Measurements from ENCODE around the gene C10orf90.

The C10orf90 gene

DNA sequence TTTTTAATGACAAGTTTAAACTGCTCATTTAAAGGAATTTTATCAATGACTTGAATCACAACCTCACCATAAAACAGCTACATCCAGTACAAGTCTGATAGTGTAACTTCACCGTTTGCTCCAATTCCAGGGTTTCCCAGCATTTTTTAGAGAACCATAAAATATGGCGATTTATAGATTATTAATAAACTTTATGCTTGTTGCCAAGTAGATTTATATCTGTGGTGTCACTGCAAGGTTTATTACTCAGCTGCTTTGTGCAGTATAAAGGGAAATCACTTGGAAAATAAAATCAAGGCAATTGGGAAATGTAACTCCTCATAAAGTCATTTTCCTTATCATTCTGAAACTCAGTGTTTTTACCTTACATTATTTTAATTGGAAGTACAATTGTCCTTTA, 218.2 kb downstream of the C10orf90 start:
- TF ChIP-seq, protein P1, sequence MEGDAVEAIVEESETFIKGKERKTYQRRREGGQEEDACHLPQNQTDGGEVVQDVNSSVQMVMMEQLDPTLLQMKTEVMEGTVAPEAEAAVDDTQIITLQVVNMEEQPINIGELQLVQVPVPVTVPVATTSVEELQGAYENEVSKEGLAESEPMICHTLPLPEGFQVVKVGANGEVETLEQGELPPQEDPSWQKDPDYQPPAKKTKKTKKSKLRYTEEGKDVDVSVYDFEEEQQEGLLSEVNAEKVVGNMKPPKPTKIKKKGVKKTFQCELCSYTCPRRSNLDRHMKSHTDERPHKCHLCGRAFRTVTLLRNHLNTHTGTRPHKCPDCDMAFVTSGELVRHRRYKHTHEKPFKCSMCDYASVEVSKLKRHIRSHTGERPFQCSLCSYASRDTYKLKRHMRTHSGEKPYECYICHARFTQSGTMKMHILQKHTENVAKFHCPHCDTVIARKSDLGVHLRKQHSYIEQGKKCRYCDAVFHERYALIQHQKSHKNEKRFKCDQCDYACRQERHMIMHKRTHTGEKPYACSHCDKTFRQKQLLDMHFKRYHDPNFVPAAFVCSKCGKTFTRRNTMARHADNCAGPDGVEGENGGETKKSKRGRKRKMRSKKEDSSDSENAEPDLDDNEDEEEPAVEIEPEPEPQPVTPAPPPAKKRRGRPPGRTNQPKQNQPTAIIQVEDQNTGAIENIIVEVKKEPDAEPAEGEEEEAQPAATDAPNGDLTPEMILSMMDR (IDR thresholded peaks at IDR 0.05; ENCODE audit: insufficient read depth, low read depth, low read length, missing control alignments), result no peak
- H3K4me3 ChIP-seq (ENCODE audit: low read depth, low read length), result no peak overlapping the region
- DNase-seq (ENCODE audit: low read depth), result no peak

DNA sequence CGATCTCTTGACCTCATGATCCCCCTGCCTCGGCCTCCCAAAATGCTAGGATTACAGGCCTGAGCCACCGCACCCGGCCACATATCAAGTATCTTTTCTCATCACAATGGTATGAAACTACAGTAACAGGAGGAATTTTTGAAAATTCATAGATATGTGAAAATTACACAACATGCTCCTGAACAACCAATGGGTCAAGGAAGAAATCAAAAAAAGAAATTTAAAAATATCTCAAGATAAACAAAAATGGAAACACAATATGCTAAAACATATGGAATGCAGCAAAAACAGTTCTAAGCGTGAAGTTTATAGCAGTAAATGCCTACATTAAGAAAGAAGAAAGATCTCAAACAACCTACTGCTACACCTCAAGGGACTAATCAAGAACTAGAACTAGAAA, 222.4 kb downstream of the C10orf90 start:
- no peak overlapping the region for H3K4me3 ChIP-seq (ENCODE audit: low read depth, low read length)
- TF ChIP-seq, protein P1 (IDR thresholded peaks at IDR 0.05; ENCODE audit: insufficient read depth, low read depth, low read length, missing control alignments), result no peak
- no peak for DNase-seq (ENCODE audit: low read depth)

DNA sequence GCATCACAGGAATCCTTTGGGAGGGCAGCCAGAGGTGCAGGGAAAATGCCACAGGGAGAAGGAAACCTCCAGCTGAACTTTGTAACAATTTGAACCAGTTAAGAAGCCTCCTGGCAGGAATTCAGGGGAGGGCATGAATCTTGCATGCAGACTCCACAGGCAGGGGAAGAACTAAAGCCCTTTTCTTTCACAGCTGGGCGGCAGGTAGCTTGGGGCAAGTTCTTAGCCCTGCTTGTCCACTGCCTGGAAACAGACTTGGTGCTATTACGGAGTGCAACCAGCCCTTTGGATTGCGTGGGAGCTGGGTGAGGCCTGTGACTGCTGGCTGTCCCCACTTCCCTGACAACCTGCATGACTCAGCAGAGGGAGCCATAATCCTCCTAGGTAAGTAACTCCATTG, 230.6 kb downstream of the C10orf90 start:
- DNase-seq (ENCODE audit: low read depth), result no peak
- no peak overlapping the region for H3K4me3 ChIP-seq (ENCODE audit: low read depth, low read length)
- TF ChIP-seq, protein P1 (IDR thresholded peaks at IDR 0.05; ENCODE audit: insufficient read depth, low read depth, low read length, missing control alignments), result no peak

DNA sequence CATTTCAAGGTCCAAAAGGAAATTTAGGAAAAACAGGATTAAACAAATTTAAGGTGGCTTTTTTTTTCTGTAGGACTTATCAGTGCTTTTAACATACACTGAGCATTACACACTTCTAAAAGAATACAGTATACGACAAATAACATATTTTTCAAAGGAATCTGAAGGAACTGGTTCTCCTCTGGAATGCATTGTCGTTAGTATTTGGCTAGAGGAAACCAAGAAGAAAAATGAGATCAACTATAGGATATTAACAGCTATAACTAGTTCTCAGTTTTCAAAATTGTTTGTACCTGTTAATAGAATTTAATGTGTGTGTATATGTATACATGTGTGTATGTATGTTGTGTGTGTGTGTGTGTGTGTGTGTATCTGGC, 232.1 kb downstream of the C10orf90 start:
- TF ChIP-seq, protein P1 (IDR thresholded peaks at IDR 0.05; ENCODE audit: insufficient read depth, low read depth, low read length, missing control alignments), result no peak
- no peak for DNase-seq (ENCODE audit: low read depth)
- no peak overlapping the region for H3K4me3 ChIP-seq (ENCODE audit: low read depth, low read length)

DNA sequence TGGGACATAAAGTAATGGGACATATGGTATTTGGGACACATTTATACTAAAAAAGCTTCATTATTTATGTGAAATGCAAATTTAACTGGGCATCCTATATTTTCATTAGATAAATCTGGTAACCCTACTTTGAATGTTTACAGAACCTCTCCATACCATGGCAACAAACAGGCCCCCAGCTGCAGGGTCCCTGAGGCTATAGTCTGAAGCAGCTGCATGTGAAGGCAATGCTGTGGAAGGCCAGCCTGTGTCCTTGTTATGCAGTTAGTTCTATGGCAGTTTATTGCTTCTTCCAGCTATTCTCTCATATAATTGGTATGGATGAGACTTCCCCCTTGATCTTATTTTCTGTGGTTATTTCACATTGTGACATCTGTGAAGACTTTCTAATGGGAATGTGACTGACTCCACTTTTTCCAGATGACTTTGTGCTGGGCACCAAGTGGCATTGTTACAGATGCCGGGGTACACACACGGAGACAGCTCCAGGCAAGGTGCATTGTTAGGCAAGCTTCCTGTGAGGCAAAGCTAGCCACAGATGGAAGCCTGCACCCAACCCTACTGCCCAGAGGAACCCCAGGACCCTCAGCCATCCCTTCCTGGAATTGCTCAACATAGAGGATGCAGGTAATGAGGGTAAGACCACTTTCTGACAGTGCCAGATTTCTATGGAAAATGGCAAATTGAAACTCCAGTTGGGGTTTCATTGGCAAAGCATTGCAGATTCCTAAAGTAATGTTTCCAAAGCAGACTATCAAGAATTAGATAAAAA, 232.7 kb downstream of the C10orf90 start:
- TF ChIP-seq, protein P1 (IDR thresholded peaks at IDR 0.05; ENCODE audit: insufficient read depth, low read depth, low read length, missing control alignments), result no peak
- DNase-seq (ENCODE audit: low read depth), result no peak
- H3K4me3 ChIP-seq (ENCODE audit: low read depth, low read length), result no peak overlapping the region

DNA sequence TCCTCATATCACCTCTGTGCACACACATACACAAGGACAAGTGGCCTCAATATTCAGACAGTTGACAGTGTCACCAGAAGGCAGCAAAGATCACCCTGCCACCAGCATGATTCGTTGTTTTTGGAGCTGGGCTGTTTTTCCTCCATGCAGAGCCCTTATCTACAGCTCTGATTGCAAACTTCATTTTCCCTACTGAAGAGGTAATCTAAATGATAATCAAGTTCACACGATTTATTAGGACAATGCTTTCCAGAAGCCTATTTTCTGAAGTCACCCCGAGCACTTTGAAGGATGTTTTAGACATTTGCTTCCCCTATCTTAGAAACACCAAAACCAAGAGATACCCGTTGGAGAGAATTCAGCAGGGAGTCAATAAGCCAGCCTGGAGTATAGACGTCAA, 236.3 kb downstream of the C10orf90 start:
- TF ChIP-seq, protein P1 (IDR thresholded peaks at IDR 0.05; ENCODE audit: insufficient read depth, low read depth, low read length, missing control alignments), result no peak

DNA sequence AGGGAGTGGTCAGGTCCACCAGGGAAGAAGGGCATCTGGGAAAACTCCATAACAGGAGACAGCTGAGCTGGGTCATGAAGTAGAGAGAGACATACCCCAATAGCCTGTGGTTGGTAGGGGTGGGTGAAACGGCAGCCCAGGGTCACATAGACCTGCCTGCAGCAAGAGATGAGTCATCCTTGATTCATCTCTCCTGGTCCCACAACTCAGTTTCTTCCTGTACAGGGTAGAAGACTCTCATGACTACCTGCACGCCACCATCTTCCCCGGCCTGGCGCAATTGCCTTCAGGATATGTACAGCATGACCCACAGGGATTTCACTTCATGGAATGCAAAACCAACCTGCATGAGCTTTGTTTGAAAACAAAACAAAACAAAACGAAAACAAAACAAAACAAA, 237.1 kb downstream of the C10orf90 start:
- no peak overlapping the region for H3K4me3 ChIP-seq (ENCODE audit: low read depth, low read length)
- TF ChIP-seq, protein P1 (IDR thresholded peaks at IDR 0.05; ENCODE audit: insufficient read depth, low read depth, low read length, missing control alignments), result no peak
- DNase-seq (ENCODE audit: low read depth), result no peak

More for the DNA sequence above, 236.3 kb downstream of the C10orf90 start:
- no peak for DNase-seq (ENCODE audit: low read depth)
- no peak overlapping the region for H3K4me3 ChIP-seq (ENCODE audit: low read depth, low read length)

Measured in GM12865 (cell line).